Aorta (tissue), 5 donors: ENCODE results near the gene WNK3. TPM values are rescaled to one million over a fixed set of nuclear protein-coding genes. Genes with fewer than 3 reads are reported as not detected.
"Not testable (repeated sequence)": the region's sequence is repeated elsewhere in the genome, so short reads cannot be mapped to it uniquely, and the experiment has no call there.

Source experiments
- ATAC-seq: fragments of 200-7000 bp; cut with Tn5 transposase; one replicate; pipeline ENCODE4 v1.9.1; 2022; ENCODE audit warnings: moderate library complexity; ENCODE audit not compliant: low FRiP score
- DNase-seq, 2 donors: peaks; one replicate each; pipeline ENCODE4 v3.0.0-alpha.2; 2020
- H3K27ac ChIP-seq, 2 donors: one replicate each; pipeline ENCODE4 v1.5.1; 2013; ENCODE audit warnings: low read length in 2 of 2, mild to moderate bottlenecking in 2 of 2, moderate library complexity in 2 of 2, control low read depth in 1 of 2, inconsistent platforms in 1 of 2, low read depth in 1 of 2
- H3K27me3 ChIP-seq, 2 donors: one replicate each; pipeline ENCODE4 v1.6.1; 2013; ENCODE audit warnings: control low read depth in 1 of 2, low read length in 1 of 2, mild to moderate bottlenecking in 1 of 2, moderate library complexity in 1 of 2; ENCODE audit not compliant: insufficient read depth in 2 of 2, control insufficient read depth in 1 of 2
- H3K36me3 ChIP-seq, 2 donors: one replicate each; pipeline ENCODE4 v1.6.1; 2013; ENCODE audit warnings: control low read depth in 1 of 2, low read length in 1 of 2, mild to moderate bottlenecking in 1 of 2; ENCODE audit not compliant: insufficient read depth in 2 of 2, control insufficient read depth in 1 of 2
- H3K4me1 ChIP-seq, 2 donors: one replicate each; pipeline ENCODE4 v1.6.1; 2013; ENCODE audit warnings: low read length in 2 of 2, control low read depth in 1 of 2, mild to moderate bottlenecking in 1 of 2, moderate library complexity in 1 of 2; ENCODE audit not compliant: insufficient read depth in 2 of 2, control insufficient read depth in 1 of 2
- H3K4me3 ChIP-seq, 2 donors: one replicate each; pipeline ENCODE4 v1.5.1; 2013; ENCODE audit warnings: low read length in 2 of 2, control low read depth in 1 of 2, mild to moderate bottlenecking in 1 of 2
- H3K9me3 ChIP-seq: one replicate; pipeline ENCODE4 v1.6.1; 2013; ENCODE audit warnings: mild to moderate bottlenecking, low read length; ENCODE audit not compliant: control insufficient read depth
- WGBS, 2 donors: extraction: QIAGEN DNeasy Blood & Tissue Kit; methylation state at CpG; one replicate each; pipeline ENCODE4 v1.1.7; 2013; 5-methylcytosine and 5-hydroxymethylcytosine counted together
- intact Hi-C, 2 donors: fragments of 100-400 bp; cut with DNase I; formaldehyde crosslinking; loops; one replicate each; pipeline versions ENCODE4 v1.14.2 to v1.15.0; 2022
- polyA plus RNA-seq, 2 donors: library from polyadenylated mRNA; stranded (reverse); fragments of 200-250 nt; gene quantifications; one replicate each; pipeline ENCODE4 v1.2.3, GENCODE V29; 2013
- total RNA-seq, 2 donors: library from RNA; stranded (reverse); fragmentation: NEBNext Ultra II Directional; extraction: Animal tissue kit (Norgen Biotek cat#: 25700); gene quantifications; one replicate each; pipeline ENCODE4 v1.2.1, GENCODE V29; 2021
- donor health status: healthy with polysubstance abuse.
- donor health status: Bipolar disorder and iron deficiency.
- donor health status: DM: no; HTN: no; CAD: no.
- donor health status: DM: no; HTN: no; CAD: no.
- donor health status: DM: yes; HTN: yes; CAD: no.

Gene WNK3
- total and polyA plus RNA-seq, 4 donors, result under 0.01 to 6.2 (median 1.9) TPM

- WGBS, 2 donors, result 90 to 97% methylated on average over 10 of the region's 10 CpGs
- H3K27ac ChIP-seq, ATAC-seq, H3K36me3 ChIP-seq, DNase-seq, H3K4me3 ChIP-seq, H3K27me3 ChIP-seq, H3K9me3 ChIP-seq, H3K4me1 ChIP-seq, intact Hi-C loops: not testable (repeated sequence)
Observed at GRCh38 chrX:54337383-54337782, 20.5 kb downstream of the WNK3 start.

GRCh38 chrX:54325077-54325476 lies 32.8 kb downstream of the WNK3 start:
- Histone ChIP-seq H3K27ac (no peak overlapping the region), H3K4me3 (no peak overlapping the region), H3K9me3 (no peaks in the 10 kb centered on the region), H3K4me1 (no peaks in the 10 kb centered on the region), H3K27me3 (no peaks in the 10 kb centered on the region), H3K36me3 (no peaks in the 10 kb centered on the region)
- WGBS, 2 donors, result 7 to 26% methylated on average over 8 of the region's 8 CpGs
- DNase-seq (no peak), ATAC-seq (no peak)
- intact Hi-C loops, result no loop called here

DNA sequence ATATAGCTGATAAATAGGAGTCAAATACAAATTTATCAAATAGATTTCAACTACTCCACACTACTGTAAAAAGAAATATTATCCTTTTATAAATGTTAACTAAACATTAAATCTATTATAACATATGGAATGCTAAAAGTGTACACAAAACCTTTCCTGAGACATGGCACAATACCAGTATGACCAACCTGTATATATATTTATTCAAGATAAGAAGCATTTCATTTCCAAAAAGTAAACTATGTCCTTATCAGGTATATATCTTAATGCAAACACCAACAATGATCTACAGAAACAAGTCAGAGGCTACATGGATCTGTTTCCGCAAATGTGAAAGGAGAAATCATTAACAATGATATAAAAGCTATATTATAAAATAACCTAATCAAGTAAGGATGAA lies 37.8 kb downstream of the WNK3 start:
- no peaks in the 10 kb centered on the region for H3K27me3 ChIP-seq
- no peaks in the 10 kb centered on the region for H3K36me3 ChIP-seq
- DNase-seq (no peak), ATAC-seq (no peak)
- intact Hi-C loops, result no loop called here
- H3K4me1 ChIP-seq, result no peaks in the 10 kb centered on the region
- H3K4me3 ChIP-seq, result no peak overlapping the region
- no peaks in the 10 kb centered on the region for H3K9me3 ChIP-seq
- WGBS, 2 donors, result 75 to 98% methylated on average over 1 of the region's 1 CpG
- H3K27ac ChIP-seq, result no peak overlapping the region

GRCh38 chrX:54306379-54306778 lies 51.5 kb downstream of the WNK3 start:
- ATAC-seq, result no peak
- 89 to 100% methylated on average over 2 of the region's 2 CpGs for WGBS, 2 donors
- no peaks in the 10 kb centered on the region for H3K4me1 ChIP-seq

GRCh38 chrX:54301516-54301915 lies 56.3 kb downstream of the WNK3 start:
- H3K36me3 ChIP-seq, result no peaks in the 10 kb centered on the region
- H3K4me1 ChIP-seq, result no peaks in the 10 kb centered on the region
- no peaks in the 10 kb centered on the region for H3K9me3 ChIP-seq
- DNase-seq (no peak), ATAC-seq (no peak)
- 44 to 55% methylated on average over 4 of the region's 4 CpGs for WGBS, 2 donors
- intact Hi-C loops, result no loop called here
- no peak overlapping the region for H3K4me3 ChIP-seq
- no peaks in the 10 kb centered on the region for H3K27me3 ChIP-seq
- H3K27ac ChIP-seq, result no peak overlapping the region

More at GRCh38 chrX:54306379-54306778, 51.5 kb downstream of the WNK3 start:
- Histone ChIP-seq H3K36me3 (no peaks in the 10 kb centered on the region), H3K9me3 (no peaks in the 10 kb centered on the region), H3K27me3 (no peaks in the 10 kb centered on the region), H3K4me3 (no peak overlapping the region), H3K27ac (no peak overlapping the region)
- DNase-seq, result no peak
- intact Hi-C loops, result no loop called here

DNA sequence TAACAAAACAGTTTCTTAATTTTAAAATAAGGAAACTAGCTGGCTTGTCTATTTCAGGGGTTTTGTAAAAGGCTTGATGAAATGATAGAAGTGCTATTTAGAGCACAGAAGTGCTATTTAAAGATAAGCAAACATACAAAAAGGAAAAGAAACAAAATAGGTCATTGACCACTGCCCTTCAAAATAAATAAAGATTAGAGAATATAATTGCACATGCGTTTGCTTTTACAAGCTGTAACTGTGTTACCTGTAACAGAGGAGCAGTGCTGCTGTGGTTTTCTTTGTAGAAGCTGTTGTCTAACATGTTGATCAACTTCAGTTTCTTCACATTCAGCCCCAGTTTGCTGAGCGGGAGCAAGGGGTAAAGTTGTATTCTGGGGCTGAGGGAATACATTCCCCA lies 63.5 kb downstream of the WNK3 start:
- H3K9me3 ChIP-seq, result no peaks in the 10 kb centered on the region
- ATAC-seq (no peak), DNase-seq (no peak)
- WGBS, 2 donors, result 55 to 73% methylated on average over 2 of the region's 2 CpGs
- H3K27me3 ChIP-seq, result no peaks in the 10 kb centered on the region
- no peaks in the 10 kb centered on the region for H3K4me1 ChIP-seq
- intact Hi-C loops, result no loop called here
- H3K4me3 ChIP-seq, result no peak overlapping the region
- H3K27ac ChIP-seq, result no peak overlapping the region
- H3K36me3 ChIP-seq, result no peaks in the 10 kb centered on the region

GRCh38 chrX:54292755-54293154 lies 65.1 kb downstream of the WNK3 start:
- Histone ChIP-seq H3K27me3 (no peaks in the 10 kb centered on the region), H3K4me3 (no peak overlapping the region), H3K27ac (no peak overlapping the region), H3K36me3 (no peaks in the 10 kb centered on the region), H3K9me3 (no peaks in the 10 kb centered on the region), H3K4me1 (no peaks in the 10 kb centered on the region)
- intact Hi-C loops, result no loop called here
- no peak for ATAC-seq
- no peak for DNase-seq
- WGBS, 2 donors, result 91 to 96% methylated on average over 2 of the region's 2 CpGs

- H3K4me1 ChIP-seq, result no peaks in the 10 kb centered on the region
- H3K27ac ChIP-seq, result no peak overlapping the region
- DNase-seq (no peak), ATAC-seq (no peak)
- H3K4me3 ChIP-seq, result no peak overlapping the region
- no peaks in the 10 kb centered on the region for H3K36me3 ChIP-seq
- intact Hi-C loops, result no loop called here
- 69 to 84% methylated on average over 2 of the region's 2 CpGs for WGBS, 2 donors
- no peaks in the 10 kb centered on the region for H3K27me3 ChIP-seq
- no peaks in the 10 kb centered on the region for H3K9me3 ChIP-seq
Observed at GRCh38 chrX:54291758-54292157, 66.1 kb downstream of the WNK3 start.

DNA sequence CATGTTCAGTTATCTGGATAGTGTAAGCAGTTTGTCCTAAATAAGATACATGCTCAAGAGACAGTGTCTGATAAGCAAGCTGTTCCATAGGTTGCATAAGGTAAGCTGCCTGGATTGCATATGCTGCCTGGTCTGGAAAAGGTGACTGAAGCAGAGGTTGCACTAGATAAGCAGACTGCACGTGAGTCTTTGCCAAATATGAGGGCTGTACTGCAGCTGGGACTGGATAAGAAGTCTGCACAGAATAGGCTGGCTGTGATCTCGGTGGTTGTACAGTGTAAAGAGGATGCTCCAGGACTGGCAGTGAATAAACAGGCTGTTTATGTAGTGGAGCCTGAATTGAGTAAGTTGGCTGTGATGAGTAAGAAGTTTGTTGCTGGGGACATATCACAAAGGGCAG lies 68.9 kb downstream of the WNK3 start:
- ATAC-seq (no peak), DNase-seq (no peak)
- intact Hi-C loops, result no loop called here
- no peaks in the 10 kb centered on the region for H3K27me3 ChIP-seq
- H3K9me3 ChIP-seq, result no peaks in the 10 kb centered on the region
- H3K4me1 ChIP-seq, result no peaks in the 10 kb centered on the region
- H3K27ac ChIP-seq, result no peak overlapping the region
- no peak overlapping the region for H3K4me3 ChIP-seq
- WGBS, 2 donors, result 29 to 61% methylated on average over 2 of the region's 2 CpGs
- no peaks in the 10 kb centered on the region for H3K36me3 ChIP-seq
